Measurements from ENCODE around the gene KCNMB2. TPM values are rescaled to one million over a fixed set of nuclear protein-coding genes. Genes with fewer than 3 reads are reported as not detected.

Gene KCNMB2
- total and polyA plus RNA-seq, 4 donors: not detected

GRCh38 chr3:178768072-178768864, 232.0 kb downstream of the KCNMB2 start:
- Histone ChIP-seq H3K27me3 (ENCODE audit: control insufficient read depth in 1 of 2, insufficient read depth in 2 of 2, low read length in 1 of 2) (no peaks in the 10 kb centered on the region), H3K4me3 (ENCODE audit: low read length in 2 of 2) (no peak overlapping the region), H3K36me3 (ENCODE audit: control insufficient read depth in 1 of 2, insufficient read depth in 2 of 2, low read length in 1 of 2) (no peaks in the 10 kb centered on the region), H3K4me1 (ENCODE audit: control insufficient read depth in 1 of 2, insufficient read depth in 2 of 2, low read length in 2 of 2) (no peaks in the 10 kb centered on the region), H3K27ac (ENCODE audit: low read depth in 1 of 2, low read length in 2 of 2) (no peak overlapping the region), H3K9me3 (ENCODE audit: control insufficient read depth, low read length) (no peaks in the 10 kb centered on the region)
- DNase-seq (no peak), ATAC-seq (ENCODE audit: low FRiP score) (no peak)
- WGBS, 2 donors: 86 to 89% methylated on average over 5 of the region's 5 CpGs
- intact Hi-C loops (cut with DNase I): no loop called here

- intact Hi-C loops (cut with DNase I): no loop called here
- WGBS, 2 donors: 79 to 92% methylated on average over 3 of the region's 3 CpGs
- ATAC-seq (ENCODE audit: low FRiP score) (no peak), DNase-seq (no peak)
- no peaks in the 10 kb centered on the region for H3K4me1 ChIP-seq (ENCODE audit: control insufficient read depth in 1 of 2, insufficient read depth in 2 of 2, low read length in 2 of 2)
- H3K9me3 ChIP-seq (ENCODE audit: control insufficient read depth, low read length): no peaks in the 10 kb centered on the region
- H3K27me3 ChIP-seq (ENCODE audit: control insufficient read depth in 1 of 2, insufficient read depth in 2 of 2, low read length in 1 of 2): no peaks in the 10 kb centered on the region
- no peak overlapping the region for H3K4me3 ChIP-seq (ENCODE audit: low read length in 2 of 2)
- H3K36me3 ChIP-seq (ENCODE audit: control insufficient read depth in 1 of 2, insufficient read depth in 2 of 2, low read length in 1 of 2): no peaks in the 10 kb centered on the region
- no peak overlapping the region for H3K27ac ChIP-seq (ENCODE audit: low read depth in 1 of 2, low read length in 2 of 2)
These were observed 235.3 kb downstream of the KCNMB2 start for GRCh38 chr3:178771511-178771910.

GRCh38 chr3:178772746-178773145, 236.5 kb downstream of the KCNMB2 start:
- ATAC-seq (ENCODE audit: low FRiP score): no peak
- no peak for DNase-seq
- H3K4me1 ChIP-seq (ENCODE audit: control insufficient read depth in 1 of 2, insufficient read depth in 2 of 2, low read length in 2 of 2): no peaks in the 10 kb centered on the region
- no peak overlapping the region for H3K27ac ChIP-seq (ENCODE audit: low read depth in 1 of 2, low read length in 2 of 2)
- no peaks in the 10 kb centered on the region for H3K36me3 ChIP-seq (ENCODE audit: control insufficient read depth in 1 of 2, insufficient read depth in 2 of 2, low read length in 1 of 2)
- intact Hi-C loops (cut with DNase I): no loop called here
- no peaks in the 10 kb centered on the region for H3K27me3 ChIP-seq (ENCODE audit: control insufficient read depth in 1 of 2, insufficient read depth in 2 of 2, low read length in 1 of 2)
- 91 to 94% methylated on average over 4 of the region's 4 CpGs for WGBS, 2 donors
- H3K4me3 ChIP-seq (ENCODE audit: low read length in 2 of 2): no peak overlapping the region
- no peaks in the 10 kb centered on the region for H3K9me3 ChIP-seq (ENCODE audit: control insufficient read depth, low read length)

- no peak for DNase-seq
- Histone ChIP-seq H3K9me3 (ENCODE audit: control insufficient read depth, low read length) (no peaks in the 10 kb centered on the region), H3K4me1 (ENCODE audit: control insufficient read depth in 1 of 2, insufficient read depth in 2 of 2, low read length in 2 of 2) (no peaks in the 10 kb centered on the region), H3K36me3 (ENCODE audit: control insufficient read depth in 1 of 2, insufficient read depth in 2 of 2, low read length in 1 of 2) (no peaks in the 10 kb centered on the region), H3K27ac (ENCODE audit: low read depth in 1 of 2, low read length in 2 of 2) (no peak overlapping the region), H3K4me3 (ENCODE audit: low read length in 2 of 2) (no peak overlapping the region), H3K27me3 (ENCODE audit: control insufficient read depth in 1 of 2, insufficient read depth in 2 of 2, low read length in 1 of 2) (no peaks in the 10 kb centered on the region)
- intact Hi-C loops (cut with DNase I): no loop called here
- no peak for ATAC-seq (ENCODE audit: low FRiP score)
- 76 to 95% methylated on average over 1 of the region's 1 CpG for WGBS, 2 donors
These were observed 237.1 kb downstream of the KCNMB2 start for GRCh38 chr3:178773358-178773757.

- Histone ChIP-seq H3K27ac (ENCODE audit: low read depth in 1 of 2, low read length in 2 of 2) (no peak overlapping the region), H3K36me3 (ENCODE audit: control insufficient read depth in 1 of 2, insufficient read depth in 2 of 2, low read length in 1 of 2) (no peaks in the 10 kb centered on the region), H3K4me1 (ENCODE audit: control insufficient read depth in 1 of 2, insufficient read depth in 2 of 2, low read length in 2 of 2) (no peaks in the 10 kb centered on the region), H3K4me3 (ENCODE audit: low read length in 2 of 2) (no peak overlapping the region), H3K9me3 (ENCODE audit: control insufficient read depth, low read length) (no peaks in the 10 kb centered on the region), H3K27me3 (ENCODE audit: control insufficient read depth in 1 of 2, insufficient read depth in 2 of 2, low read length in 1 of 2) (no peaks in the 10 kb centered on the region)
- ATAC-seq (ENCODE audit: low FRiP score): no peak
- 57 to 65% methylated on average over 4 of the region's 4 CpGs for WGBS, 2 donors
- no peak for DNase-seq
- intact Hi-C loops (cut with DNase I): no loop called here
These were observed 241.6 kb downstream of the KCNMB2 start for GRCh38 chr3:178777718-178778411.

- no peaks in the 10 kb centered on the region for H3K4me1 ChIP-seq (ENCODE audit: control insufficient read depth in 1 of 2, insufficient read depth in 2 of 2, low read length in 2 of 2)
- DNase-seq: no peak
- H3K27me3 ChIP-seq (ENCODE audit: control insufficient read depth in 1 of 2, insufficient read depth in 2 of 2, low read length in 1 of 2): no peaks in the 10 kb centered on the region
- 78 to 80% methylated on average over 4 of the region's 4 CpGs for WGBS, 2 donors
- intact Hi-C loops (cut with DNase I): no loop called here
- H3K36me3 ChIP-seq (ENCODE audit: control insufficient read depth in 1 of 2, insufficient read depth in 2 of 2, low read length in 1 of 2): no peaks in the 10 kb centered on the region
- H3K27ac ChIP-seq (ENCODE audit: low read depth in 1 of 2, low read length in 2 of 2): no peak overlapping the region
- no peaks in the 10 kb centered on the region for H3K9me3 ChIP-seq (ENCODE audit: control insufficient read depth, low read length)
- H3K4me3 ChIP-seq (ENCODE audit: low read length in 2 of 2): no peak overlapping the region
- ATAC-seq (ENCODE audit: low FRiP score): no peak
These were observed 242.4 kb downstream of the KCNMB2 start for GRCh38 chr3:178778589-178778988.

- no peaks in the 10 kb centered on the region for H3K27me3 ChIP-seq (ENCODE audit: control insufficient read depth in 1 of 2, insufficient read depth in 2 of 2, low read length in 1 of 2)
- ATAC-seq (ENCODE audit: low FRiP score): no peak
These were observed 249.7 kb downstream of the KCNMB2 start for GRCh38 chr3:178785961-178786360.

GRCh38 chr3:178787960-178788359, 251.7 kb downstream of the KCNMB2 start:
- Histone ChIP-seq H3K4me1 (ENCODE audit: control insufficient read depth in 1 of 2, insufficient read depth in 2 of 2, low read length in 2 of 2) (no peaks in the 10 kb centered on the region), H3K36me3 (ENCODE audit: control insufficient read depth in 1 of 2, insufficient read depth in 2 of 2, low read length in 1 of 2) (no peaks in the 10 kb centered on the region), H3K27ac (ENCODE audit: low read depth in 1 of 2, low read length in 2 of 2) (no peak overlapping the region), H3K9me3 (ENCODE audit: control insufficient read depth, low read length) (peaks cover 1% of the 10 kb centered on the region), H3K4me3 (ENCODE audit: low read length in 2 of 2) (no peak overlapping the region), H3K27me3 (ENCODE audit: control insufficient read depth in 1 of 2, insufficient read depth in 2 of 2, low read length in 1 of 2) (no peaks in the 10 kb centered on the region)
- ATAC-seq (ENCODE audit: low FRiP score): no peak
- intact Hi-C loops (cut with DNase I): no loop called here
- DNase-seq: no peak
- WGBS, 2 donors: 41 to 52% methylated on average over 1 of the region's 1 CpG

More at GRCh38 chr3:178785961-178786360, 249.7 kb downstream of the KCNMB2 start:
- intact Hi-C loops (cut with DNase I): no loop called here
- Histone ChIP-seq H3K4me3 (ENCODE audit: low read length in 2 of 2) (no peak overlapping the region), H3K4me1 (ENCODE audit: control insufficient read depth in 1 of 2, insufficient read depth in 2 of 2, low read length in 2 of 2) (no peaks in the 10 kb centered on the region), H3K27ac (ENCODE audit: low read depth in 1 of 2, low read length in 2 of 2) (no peak overlapping the region), H3K9me3 (ENCODE audit: control insufficient read depth, low read length) (peaks cover 1% of the 10 kb centered on the region), H3K36me3 (ENCODE audit: control insufficient read depth in 1 of 2, insufficient read depth in 2 of 2, low read length in 1 of 2) (no peaks in the 10 kb centered on the region)
- DNase-seq: no peak

- H3K4me3 ChIP-seq (ENCODE audit: low read length in 2 of 2): no peak overlapping the region
- peaks cover 1% of the 10 kb centered on the region for H3K9me3 ChIP-seq (ENCODE audit: control insufficient read depth, low read length)
- intact Hi-C loops (cut with DNase I): no loop called here
- no peak overlapping the region for H3K27ac ChIP-seq (ENCODE audit: low read depth in 1 of 2, low read length in 2 of 2)
- DNase-seq: no peak
- no peak for ATAC-seq (ENCODE audit: low FRiP score)
- no peaks in the 10 kb centered on the region for H3K36me3 ChIP-seq (ENCODE audit: control insufficient read depth in 1 of 2, insufficient read depth in 2 of 2, low read length in 1 of 2)
- no peaks in the 10 kb centered on the region for H3K4me1 ChIP-seq (ENCODE audit: control insufficient read depth in 1 of 2, insufficient read depth in 2 of 2, low read length in 2 of 2)
- H3K27me3 ChIP-seq (ENCODE audit: control insufficient read depth in 1 of 2, insufficient read depth in 2 of 2, low read length in 1 of 2): no peaks in the 10 kb centered on the region
These were observed 258.5 kb downstream of the KCNMB2 start for GRCh38 chr3:178794711-178795110.

Measured in aorta (tissue), 5 donors.